ENCODE measurements around the gene LIN52.
"Not testable (repeated sequence)": the region's sequence is repeated elsewhere in the genome, so short reads cannot be mapped to it uniquely, and the experiment has no call there.

The LIN52 gene

GRCh38 chr14:74109369-74109768, 24.6 kb downstream of the LIN52 start:
- no peak for DNase-seq (ENCODE audit: low spot score)

GRCh38 chr14:74111395-74112216, 26.9 kb downstream of the LIN52 start:
- DNase-seq (ENCODE audit: low spot score) = peak; percentile 67

- not testable (repeated sequence) for DNase-seq (ENCODE audit: low spot score)
These were observed 40.7 kb downstream of the LIN52 start for GRCh38 chr14:74125487-74125886.

GRCh38 chr14:74126315-74127013, 41.7 kb downstream of the LIN52 start:
- no peak for DNase-seq (ENCODE audit: low spot score)

DNA sequence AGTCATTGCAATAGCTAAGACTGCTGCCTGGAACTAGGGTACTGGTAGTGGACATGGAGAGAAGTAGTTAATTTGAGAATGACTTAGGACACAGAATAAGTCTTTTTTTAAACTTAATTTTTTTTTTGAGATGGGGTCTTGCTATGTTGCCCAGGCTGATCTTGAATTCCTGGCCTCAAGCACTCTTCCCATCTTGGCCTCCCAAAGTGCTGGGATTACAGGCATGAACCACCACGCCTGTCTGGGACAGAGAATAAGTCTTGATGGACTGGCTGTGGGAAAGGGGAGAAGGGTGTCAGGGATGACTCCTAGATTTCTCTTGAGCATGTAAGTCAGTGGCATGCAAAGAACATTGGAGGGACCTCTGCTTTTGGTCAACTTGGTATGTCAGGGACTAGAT, 42.9 kb downstream of the LIN52 start:
- DNase-seq (ENCODE audit: low spot score) = no peak

GRCh38 chr14:74133833-74134481, 49.2 kb downstream of the LIN52 start:
- DNase-seq (ENCODE audit: low spot score) = no peak

- no peak for DNase-seq (ENCODE audit: low spot score)
These were observed 49.7 kb downstream of the LIN52 start for GRCh38 chr14:74134484-74134883.

GRCh38 chr14:74135426-74135825, 50.7 kb downstream of the LIN52 start:
- DNase-seq (ENCODE audit: low spot score) = peak; percentile 42

DNA sequence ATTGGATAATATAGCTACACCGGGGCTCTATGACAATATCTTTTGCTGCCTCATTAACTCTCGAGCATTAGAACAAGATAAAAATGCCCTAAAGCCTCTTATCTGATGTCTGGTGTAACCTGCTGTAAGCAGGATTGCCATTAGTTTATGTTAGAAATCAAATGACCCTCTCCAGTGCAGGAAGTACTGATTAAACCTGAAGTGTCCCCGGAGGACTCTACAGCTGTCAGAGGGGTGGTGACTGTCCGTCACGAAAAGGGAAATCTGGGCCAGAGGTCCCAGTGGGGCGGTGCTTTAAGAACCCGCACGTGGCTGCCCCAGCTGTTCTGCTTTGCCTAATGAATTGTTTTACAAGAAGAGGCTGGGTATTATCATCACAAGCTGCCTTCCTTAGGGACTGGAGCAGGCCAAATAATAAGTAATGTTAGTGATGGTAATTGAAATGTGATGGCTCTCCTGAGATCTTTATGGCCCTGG, 55.7 kb downstream of the LIN52 start:
- DNase-seq (ENCODE audit: low spot score) = no peak

DNA sequence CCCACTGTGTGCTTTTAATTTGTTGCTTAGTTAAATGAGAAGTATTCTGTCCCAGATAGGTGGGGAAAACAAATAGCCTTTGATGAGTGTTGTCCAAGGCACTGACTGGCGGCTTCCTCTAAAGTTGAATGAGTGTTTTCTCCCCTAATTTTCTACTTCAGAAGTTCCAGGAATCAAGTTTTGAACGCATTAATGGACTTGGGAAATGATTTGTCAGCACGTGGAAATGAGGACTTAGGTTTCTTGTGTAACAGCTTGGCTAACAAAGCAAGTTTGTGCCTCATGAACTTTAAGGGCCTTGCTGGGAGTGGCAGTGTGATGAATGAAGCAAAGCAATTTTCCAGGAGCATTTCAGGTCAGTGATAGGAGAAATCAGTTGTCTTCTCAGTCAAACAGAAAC, 56.9 kb downstream of the LIN52 start:
- DNase-seq (ENCODE audit: low spot score) = no peak

DNA sequence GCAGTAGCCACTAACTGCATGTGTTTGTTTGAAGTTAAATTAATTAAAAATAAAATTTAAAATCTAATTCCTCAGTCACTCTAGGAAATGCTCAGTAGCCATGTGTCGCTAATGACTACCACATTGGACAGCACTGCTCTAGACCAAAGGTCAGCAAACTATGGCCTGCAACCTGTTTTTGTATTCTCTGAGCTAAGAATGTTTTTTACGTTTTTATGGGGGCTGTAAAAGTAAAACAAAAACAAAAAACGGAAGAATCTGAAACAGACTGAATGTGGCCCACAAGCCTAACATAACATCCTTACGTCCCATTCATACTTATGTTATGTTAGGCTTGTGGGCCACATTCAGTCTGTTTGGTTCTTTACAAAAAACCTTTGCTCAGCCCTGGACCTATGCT, 57.8 kb downstream of the LIN52 start:
- DNase-seq (ENCODE audit: low spot score) = no peak

DNA sequence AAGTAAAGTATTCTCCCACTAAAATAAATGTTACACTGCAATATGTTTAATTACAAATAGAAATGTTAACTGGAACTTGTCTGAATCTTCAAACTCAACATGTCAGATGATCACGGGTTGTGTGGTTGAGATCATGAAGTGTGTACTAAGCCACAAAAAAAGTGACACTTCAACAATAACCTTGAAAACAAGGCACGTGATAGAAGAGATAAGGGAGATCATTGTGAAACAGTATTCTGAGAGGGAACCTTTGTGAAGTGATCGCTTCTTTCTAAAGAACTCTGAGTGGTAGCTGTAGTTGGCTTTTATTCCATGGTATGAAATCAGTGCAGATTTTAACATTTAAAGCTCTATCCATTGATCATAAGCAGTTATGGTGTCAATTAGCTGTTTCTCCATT, 60.0 kb downstream of the LIN52 start:
- DNase-seq (ENCODE audit: low spot score) = no peak

GRCh38 chr14:74147571-74147970, 62.8 kb downstream of the LIN52 start:
- DNase-seq (ENCODE audit: low spot score) = no peak

DNA sequence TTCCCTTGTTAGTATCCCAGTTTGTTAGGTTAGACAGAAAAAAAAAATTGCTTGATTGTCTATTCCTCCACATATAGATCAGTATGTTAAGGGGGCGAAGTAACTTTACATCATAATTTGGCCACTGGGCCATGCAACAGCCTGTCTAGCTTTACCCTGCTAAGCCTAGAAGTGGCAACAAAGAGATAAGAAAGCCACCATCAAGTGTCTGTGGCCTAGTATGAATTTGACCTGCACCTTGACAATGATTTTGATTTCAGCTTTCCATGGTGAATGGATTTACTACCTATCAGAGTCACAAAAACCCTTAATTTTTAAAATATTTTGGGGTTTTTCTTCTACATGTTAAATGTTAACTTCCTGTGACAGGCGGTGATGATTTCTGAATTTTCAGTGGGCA, 63.9 kb downstream of the LIN52 start:
- no peak for DNase-seq (ENCODE audit: low spot score)

- DNase-seq (ENCODE audit: low spot score) = no peak
These were observed 70.5 kb downstream of the LIN52 start for GRCh38 chr14:74155287-74155686.

DNA sequence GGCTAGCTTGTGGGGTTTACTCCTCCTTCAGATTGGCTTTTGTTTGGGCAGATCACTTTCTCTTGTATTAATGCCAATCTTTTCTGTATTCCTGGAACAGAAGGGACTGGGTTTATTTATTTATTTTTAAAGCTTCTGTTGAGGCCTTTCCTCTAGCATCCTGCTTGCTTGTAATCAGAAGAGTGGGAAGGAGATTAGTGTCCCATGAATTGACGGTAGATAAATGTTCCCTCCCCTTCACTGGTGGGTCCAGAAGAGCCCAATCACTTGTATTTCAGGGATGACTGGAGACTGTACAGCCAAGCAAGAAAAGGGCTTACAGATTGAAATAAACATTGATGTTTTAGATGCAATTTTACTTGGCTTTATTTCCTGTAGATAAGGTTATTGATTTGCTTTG, 71.0 kb downstream of the LIN52 start:
- DNase-seq (ENCODE audit: low spot score) = no peak

DNA sequence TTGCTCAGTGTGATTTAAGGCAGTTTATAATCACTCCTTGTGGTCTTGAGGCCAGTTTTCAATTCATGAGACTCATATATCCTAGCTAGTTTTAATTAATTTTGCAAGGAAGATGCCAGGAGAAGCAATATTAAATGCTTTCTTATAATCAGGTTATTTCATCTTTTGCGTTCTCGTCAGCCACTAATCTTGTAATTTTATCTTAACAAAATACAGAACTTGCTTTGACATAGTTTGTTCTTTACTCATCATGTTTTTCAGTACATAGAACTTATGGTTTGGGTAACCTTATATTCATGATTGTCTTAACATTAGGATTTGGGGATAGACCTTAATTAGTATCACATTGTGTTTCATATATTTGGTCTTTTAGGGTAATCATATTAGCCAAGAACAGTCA, 76.0 kb downstream of the LIN52 start:
- DNase-seq (ENCODE audit: low spot score) = no peak

DNA sequence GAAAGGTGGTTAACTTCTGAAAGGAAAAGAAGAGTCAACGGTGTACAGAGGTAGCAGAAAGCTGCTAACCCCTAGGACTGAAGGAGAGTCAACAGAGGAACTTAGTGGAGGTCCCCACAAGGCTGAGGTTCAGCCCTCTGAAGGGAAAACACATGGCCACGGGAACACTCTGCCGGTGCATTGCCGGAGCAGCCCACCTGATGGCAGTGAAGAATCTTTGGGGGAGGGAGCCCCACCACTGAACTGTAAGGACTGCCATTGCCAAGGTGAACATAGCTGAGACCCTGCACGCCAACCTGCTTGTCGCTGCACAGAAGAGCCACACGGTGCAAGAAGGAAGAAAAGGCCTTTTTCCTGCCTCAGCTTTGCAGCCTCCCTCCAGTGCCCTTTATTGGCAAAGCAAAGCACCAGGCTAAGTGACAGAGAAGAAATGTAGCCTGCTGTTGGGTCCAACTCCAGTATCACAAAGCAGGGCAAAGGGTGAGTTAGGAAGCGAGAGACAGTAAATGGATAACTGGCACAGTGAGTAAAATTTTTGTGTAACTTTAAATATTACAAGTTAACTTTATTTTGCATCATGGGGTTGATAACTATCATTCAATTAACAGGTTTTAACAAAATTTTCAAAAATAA, 76.9 kb downstream of the LIN52 start:
- no peak for DNase-seq (ENCODE audit: low spot score)

DNA sequence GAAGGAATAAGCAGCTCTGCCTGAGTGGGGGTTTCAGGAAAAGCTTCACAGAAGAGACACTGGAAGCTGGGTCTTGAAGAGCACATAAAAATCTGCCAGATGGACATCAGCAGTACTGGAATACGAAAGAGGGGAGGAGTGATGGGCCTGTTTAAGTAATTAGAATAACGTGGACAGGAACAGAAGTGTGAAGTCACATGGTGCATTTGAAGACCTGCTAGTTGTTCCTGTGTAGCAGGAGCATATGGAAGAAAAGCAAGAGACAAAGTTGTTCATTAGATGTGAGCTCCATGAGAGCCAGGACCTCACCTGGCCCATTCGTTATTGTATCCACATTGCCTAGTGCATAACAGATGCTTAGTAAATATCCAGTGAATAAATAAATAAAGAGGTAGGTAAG, 85.2 kb downstream of the LIN52 start:
- no peak for DNase-seq (ENCODE audit: low spot score)

GRCh38 chr14:74176400-74176793, 91.6 kb downstream of the LIN52 start:
- DNase-seq (ENCODE audit: low spot score) = no peak

DNA sequence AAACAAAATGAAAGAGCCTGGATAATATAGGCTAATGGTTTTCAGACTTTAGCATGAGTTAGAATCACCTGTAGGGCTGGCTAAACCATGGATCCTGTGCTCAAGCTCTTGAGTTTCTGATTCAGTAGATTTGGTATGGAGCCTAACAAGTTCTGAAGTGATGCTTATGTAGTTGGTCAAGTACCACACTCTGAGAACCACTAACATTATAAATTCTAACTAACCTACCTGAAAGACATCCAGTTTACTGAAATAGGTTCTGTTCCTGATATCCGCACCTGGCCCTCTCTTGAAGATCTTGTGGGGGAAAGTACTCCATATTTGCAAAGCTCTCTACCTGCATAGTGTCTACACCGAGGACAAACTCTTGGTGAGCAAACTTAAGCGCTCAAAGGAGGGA, 95.1 kb downstream of the LIN52 start:
- no peak for DNase-seq (ENCODE audit: low spot score)

- no peak for DNase-seq (ENCODE audit: low spot score)
These were observed 106.3 kb downstream of the LIN52 start for GRCh38 chr14:74190927-74191575.
